SK-N-SH treated with all-trans-retinoic acid at 6 μM for 48 hours (cell line): Measurements from ENCODE around the gene TMA7B.

Source experiments
- ATAC-seq: fragments of 200-7000 bp; cut with Tn5 transposase; 3 replicates; pipeline ENCODE4 v1.9.1; 2020; ENCODE audit warnings: mild to moderate bottlenecking, moderate library complexity
- ARNTL ChIP-seq: fragments of 450-650 bp; formaldehyde crosslinking; IDR thresholded peaks from 2 replicates; pipeline ENCODE4 v1.5.0; 2020; ENCODE audit warnings: low read depth, mild to moderate bottlenecking, moderate library complexity, borderline replicate concordance
- BACH2 ChIP-seq: fragments of 250-450 bp; sonication (Bioruptor Pico); IDR thresholded peaks from 2 replicates; pipeline ENCODE4 v1.9.0; 2021; ENCODE audit warnings: mild to moderate bottlenecking, borderline replicate concordance
- CREB5 ChIP-seq: fragments of 250-450 bp; sonication (Bioruptor Pico); IDR thresholded peaks from 2 replicates; pipeline ENCODE4 v1.5.1; 2020; ENCODE audit warnings: low read depth, mild to moderate bottlenecking, moderate library complexity
- CSDC2 ChIP-seq: fragments of 250-450 bp; sonication (Bioruptor Pico); IDR thresholded peaks from 2 replicates; pipeline ENCODE4 v1.5.0; 2020; ENCODE audit warnings: mild to moderate bottlenecking, moderate library complexity
- CSRNP3 ChIP-seq: fragments of 250-450 bp; sonication (Bioruptor Pico); IDR thresholded peaks from 2 replicates; pipeline ENCODE4 v1.5.1; 2021; ENCODE audit warnings: mild to moderate bottlenecking, moderate library complexity
- GLIS3 ChIP-seq: fragments of 250-450 bp; sonication (Bioruptor Pico); IDR thresholded peaks from 2 replicates; pipeline ENCODE4 v1.5.0; 2020; ENCODE audit warnings: mild to moderate bottlenecking, moderate library complexity
- ISL1 ChIP-seq: fragments of 250-450 bp; sonication (Bioruptor Pico); IDR thresholded peaks from 2 replicates; pipeline ENCODE4 v2.1.2; 2022; ENCODE audit warnings: mild to moderate bottlenecking, moderate library complexity
- OSR1 ChIP-seq: fragments of 250-450 bp; sonication (Bioruptor Pico); IDR thresholded peaks from 2 replicates; pipeline ENCODE4 v1.8.0; 2022; ENCODE audit warnings: moderate library complexity, mild to moderate bottlenecking, inconsistent platforms
- PATZ1 ChIP-seq: fragments of 250-450 bp; sonication (Bioruptor Pico); IDR thresholded peaks from 2 replicates; pipeline ENCODE4 v1.8.0; 2020; ENCODE audit warnings: mild to moderate bottlenecking, moderate library complexity, borderline replicate concordance
- POU6F1 ChIP-seq: fragments of 250-450 bp; sonication (Bioruptor Pico); IDR thresholded peaks from 2 replicates; pipeline ENCODE4 v1.8.0; 2021; ENCODE audit warnings: low read depth, mild to moderate bottlenecking, moderate library complexity, borderline replicate concordance
- PPARA ChIP-seq: fragments of 250-450 bp; sonication (Bioruptor Pico); IDR thresholded peaks from 2 replicates; pipeline ENCODE4 v1.5.0; 2020; ENCODE audit warnings: mild to moderate bottlenecking, borderline replicate concordance
- SNAI2 ChIP-seq: fragments of 250-450 bp; sonication (Bioruptor Pico); IDR thresholded peaks from 2 replicates; pipeline ENCODE4 v1.5.0; 2020; ENCODE audit warnings: mild to moderate bottlenecking, moderate library complexity
- TCF4 ChIP-seq: fragments of 250-450 bp; sonication (Bioruptor Pico); IDR thresholded peaks from 2 replicates; pipeline ENCODE4 v1.8.0; 2021; ENCODE audit warnings: mild to moderate bottlenecking, moderate library complexity, borderline replicate concordance
- TOX ChIP-seq: fragments of 250-450 bp; sonication (Bioruptor Pico); IDR thresholded peaks from 2 replicates; pipeline ENCODE4 v1.8.0; 2021; ENCODE audit warnings: mild to moderate bottlenecking, moderate library complexity, borderline replicate concordance
- TSHZ2 ChIP-seq: fragments of 250-450 bp; sonication (Bioruptor Pico); IDR thresholded peaks from 2 replicates; pipeline ENCODE4 v1.5.0; 2020; ENCODE audit warnings: mild to moderate bottlenecking, moderate library complexity
- ZC3H10 ChIP-seq: fragments of 250-450 bp; sonication (Bioruptor Pico); IDR thresholded peaks from 2 replicates; pipeline ENCODE4 v1.5.1; 2021; ENCODE audit warnings: mild to moderate bottlenecking, moderate library complexity
- ZFP3 ChIP-seq: fragments of 250-450 bp; sonication (Bioruptor Pico); IDR thresholded peaks from 2 replicates; pipeline ENCODE4 v1.5.0; 2020; ENCODE audit warnings: mild to moderate bottlenecking, moderate library complexity
- ZFP30 ChIP-seq: fragments of 450-650 bp; formaldehyde crosslinking; IDR thresholded peaks from 2 replicates; pipeline ENCODE4 v1.5.0; 2022; ENCODE audit warnings: mild to moderate bottlenecking, moderate library complexity
- ZNF70 ChIP-seq: fragments of 450-650 bp; formaldehyde crosslinking; IDR thresholded peaks from 2 replicates; pipeline ENCODE4 v1.5.0; 2020; ENCODE audit warnings: mild to moderate bottlenecking, moderate library complexity
- ZNF8 ChIP-seq: fragments of 450-650 bp; formaldehyde crosslinking; IDR thresholded peaks from 2 replicates; pipeline ENCODE4 v1.5.0; 2020; ENCODE audit warnings: mild to moderate bottlenecking, moderate library complexity

The TMA7B gene

GRCh38 chr22:40002935-40003715 lies 42.9 kb downstream of the TMA7B start:
- ATAC-seq: no peak
- no peak for TF ChIP-seq CSRNP3 (CRISPR knock-in tag)
- TF ChIP-seq TOX (CRISPR knock-in tag): no peak
- no peak for TF ChIP-seq ARNTL (CRISPR knock-in tag)
- no peak for TF ChIP-seq OSR1 (CRISPR knock-in tag)
- no peak for TF ChIP-seq POU6F1 (CRISPR knock-in tag)
- no peak for TF ChIP-seq ZC3H10 (CRISPR knock-in tag)
- TF ChIP-seq ZNF70 (CRISPR knock-in tag): no peak
- TF ChIP-seq CSDC2 (CRISPR knock-in tag): no peak
- no peak for TF ChIP-seq CREB5 (CRISPR knock-in tag)

GRCh38 chr22:40004836-40005235 lies 44.6 kb downstream of the TMA7B start:
- ATAC-seq: no peak
- TF ChIP-seq SNAI2 (CRISPR knock-in tag): no peak
- TF ChIP-seq ZC3H10 (CRISPR knock-in tag): no peak
- TF ChIP-seq PATZ1 (CRISPR knock-in tag): no peak
- no peak for TF ChIP-seq CSRNP3 (CRISPR knock-in tag)
- TF ChIP-seq BACH2: no peak
- no peak for TF ChIP-seq ARNTL (CRISPR knock-in tag)
- TF ChIP-seq CREB5 (CRISPR knock-in tag): no peak
- no peak for TF ChIP-seq OSR1 (CRISPR knock-in tag)
- no peak for TF ChIP-seq TOX (CRISPR knock-in tag)
- no peak for TF ChIP-seq ISL1 (CRISPR knock-in tag)
- TF ChIP-seq TSHZ2: no peak
- TF ChIP-seq TCF4 (CRISPR knock-in tag): no peak
- TF ChIP-seq ZFP30 (CRISPR knock-in tag): no peak
- no peak for TF ChIP-seq ZNF8 (CRISPR knock-in tag)
- TF ChIP-seq GLIS3 (CRISPR knock-in tag): no peak
- TF ChIP-seq PPARA (CRISPR knock-in tag): no peak
- no peak for TF ChIP-seq ZFP3
- TF ChIP-seq CSDC2 (CRISPR knock-in tag): no peak
